HG03520 (cell line): Measurements from ENCODE around the gene RERE.
"Not testable (repeated sequence)": the region's sequence is repeated elsewhere in the genome, so short reads cannot be mapped to it uniquely, and the experiment has no call there.

Source experiments
- ATAC-seq: cut with Tn5 transposase; IDR thresholded peaks from one replicate; pipeline ENCODE4 v1.9.1; 2021; ENCODE audit warnings: mild to moderate bottlenecking, moderate library complexity; ENCODE audit not compliant: unreplicated experiment

Gene RERE

GRCh38 chr1:8464377-8464776, 353.1 kb downstream of the RERE start:
- no peak for ATAC-seq

DNA sequence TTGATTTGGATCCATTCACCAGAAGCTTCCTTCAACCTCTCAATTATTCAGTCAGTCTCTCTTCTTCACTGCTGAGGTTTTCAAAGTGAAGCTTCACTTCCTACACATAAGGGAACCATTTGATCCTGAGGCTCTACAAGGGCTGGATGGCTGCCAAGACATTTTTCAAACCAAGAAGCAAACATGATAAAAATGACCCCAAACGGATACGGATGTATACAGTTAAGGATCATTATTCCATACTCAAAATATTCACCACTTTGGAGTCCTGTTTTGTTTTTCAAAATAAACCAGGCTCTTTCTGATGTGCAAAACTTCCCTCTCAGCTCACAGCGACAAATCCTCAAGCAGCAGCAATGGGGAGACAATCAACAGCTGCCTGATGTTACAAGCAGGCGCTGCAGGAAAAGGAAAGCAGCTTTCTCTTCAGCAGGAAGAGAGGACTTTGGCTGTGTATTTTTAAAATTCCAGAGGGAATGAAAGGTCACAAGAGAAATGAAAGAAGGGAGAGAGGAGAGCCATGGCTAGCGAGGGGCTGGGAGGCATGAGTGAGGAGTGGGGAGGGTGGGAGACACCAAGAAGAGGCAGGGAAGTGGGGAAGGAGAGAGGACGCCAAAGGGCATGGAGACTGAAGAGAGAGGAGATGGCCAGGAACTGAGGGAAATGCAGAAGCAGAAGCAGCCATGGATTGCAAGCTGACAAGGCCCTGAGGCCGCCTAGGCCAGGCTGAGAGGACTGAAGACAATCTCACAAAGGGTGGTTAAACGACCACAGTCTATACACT, 354.1 kb downstream of the RERE start:
- ATAC-seq: no peak

DNA sequence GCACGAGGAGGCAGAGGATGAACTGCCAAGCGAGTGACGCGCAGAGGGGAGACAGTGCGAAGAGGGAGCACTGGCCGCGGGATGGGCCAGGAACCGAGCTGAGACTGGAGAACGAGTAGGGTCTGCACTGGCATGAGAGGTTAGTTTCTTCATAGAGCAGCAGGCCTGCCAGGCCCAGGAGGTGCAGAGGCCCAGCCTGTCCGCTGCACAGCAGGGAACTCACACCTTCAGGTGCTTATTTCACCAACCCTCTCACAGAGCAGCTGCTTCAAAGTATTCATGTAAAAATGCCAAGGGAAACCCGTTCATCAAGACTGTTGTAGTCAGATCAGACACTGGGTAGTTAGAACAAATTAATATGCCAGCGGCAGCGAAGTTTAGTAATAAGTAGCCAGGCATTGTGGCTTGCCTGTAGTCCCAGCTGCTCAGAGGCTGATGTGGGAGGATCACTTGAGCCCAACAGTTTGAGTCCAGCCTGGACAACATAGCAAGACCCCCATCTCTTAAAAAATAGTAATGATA, 355.0 kb downstream of the RERE start:
- ATAC-seq: no peak

DNA sequence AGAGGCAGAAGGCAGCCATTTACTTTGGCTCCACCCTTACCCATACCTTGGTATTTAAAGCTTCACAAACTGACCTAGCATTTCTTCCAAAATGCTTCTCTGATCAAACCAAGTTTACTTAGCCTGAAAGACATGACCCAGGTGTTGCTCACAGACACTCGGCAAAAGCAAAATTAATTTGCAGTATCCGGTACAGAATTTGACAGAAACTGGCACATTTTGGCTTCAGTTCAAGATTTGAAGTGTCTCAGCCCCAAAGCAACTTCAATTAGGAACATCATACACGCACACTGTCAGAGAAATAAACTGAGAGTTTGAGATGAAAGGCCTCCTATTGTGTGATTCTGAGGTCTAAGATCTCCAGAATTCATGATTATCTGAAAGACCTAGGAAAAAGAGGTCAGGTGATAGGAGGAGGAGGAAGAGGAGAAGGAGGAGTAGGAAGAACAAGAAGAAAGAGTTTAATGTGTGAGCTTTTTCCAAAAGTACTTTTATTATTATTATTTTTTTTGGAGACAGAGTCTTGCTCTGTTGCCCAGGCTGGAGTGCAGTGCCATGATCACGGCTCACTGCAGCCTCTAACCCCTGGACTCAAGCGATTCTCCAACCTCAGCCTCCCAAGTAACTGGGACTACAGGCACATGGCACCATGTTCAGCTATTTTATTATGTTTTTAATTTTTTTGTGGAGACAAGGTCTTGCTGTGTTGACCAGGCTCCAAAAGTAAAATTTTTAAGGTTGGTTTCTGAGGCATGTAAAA, 355.9 kb downstream of the RERE start:
- ATAC-seq: no peak

DNA sequence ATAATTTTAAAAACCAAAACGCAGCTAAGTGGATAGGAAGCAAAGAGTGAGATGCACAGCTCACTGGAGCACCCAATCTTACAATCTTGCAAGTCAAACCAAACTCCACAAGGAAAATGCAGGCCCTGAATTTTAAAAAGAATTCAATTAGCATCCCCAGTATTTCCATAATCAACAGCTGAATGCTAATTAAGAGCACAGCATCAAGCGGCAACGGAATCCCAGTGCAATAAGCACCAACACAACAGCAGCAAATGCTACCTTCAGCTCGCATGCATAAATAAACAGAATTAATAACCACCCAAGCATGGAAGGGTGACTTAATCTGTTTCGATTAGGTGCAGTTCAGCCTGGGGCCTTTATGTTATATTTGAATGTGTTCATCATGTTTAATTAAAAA, 356.7 kb downstream of the RERE start:
- ATAC-seq: no peak

DNA sequence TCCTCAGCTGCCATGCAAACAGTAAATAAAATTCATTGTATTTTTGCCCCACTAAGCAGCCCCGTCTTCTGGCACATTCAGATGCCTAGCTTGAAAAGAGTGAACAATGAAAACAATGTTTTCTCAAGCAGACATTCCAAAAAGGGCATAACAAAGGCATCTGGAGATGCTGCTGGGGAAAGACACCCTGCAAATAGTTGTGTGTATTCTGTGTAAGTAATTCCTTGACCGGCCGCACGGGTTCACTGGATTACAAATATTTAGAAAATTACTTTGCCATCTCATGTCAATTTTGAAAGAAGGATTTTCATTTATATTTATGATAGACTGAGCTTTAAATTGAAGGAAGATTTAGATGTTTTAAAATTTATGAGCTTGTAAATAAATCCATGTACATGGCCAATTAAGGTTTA, 357.3 kb downstream of the RERE start:
- ATAC-seq: no peak

DNA sequence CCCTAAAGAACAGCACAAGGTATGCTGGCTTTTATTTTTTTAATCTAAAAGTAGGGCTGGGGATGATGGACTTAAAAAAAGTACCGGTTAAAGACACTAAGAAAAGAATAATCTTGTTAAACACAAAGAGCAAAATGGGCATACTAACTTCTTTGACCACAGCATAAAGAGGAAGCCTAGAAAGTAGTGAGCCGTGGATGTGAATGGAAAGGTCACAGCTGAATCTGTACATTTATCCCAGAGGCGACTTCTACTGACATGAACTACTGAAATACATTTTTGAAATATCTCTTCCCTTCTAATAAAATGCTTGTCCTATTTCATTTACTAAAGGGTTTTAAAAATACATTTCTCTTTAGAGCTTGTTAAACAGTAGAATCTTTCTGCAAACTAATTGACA, 358.8 kb downstream of the RERE start:
- ATAC-seq: no peak

DNA sequence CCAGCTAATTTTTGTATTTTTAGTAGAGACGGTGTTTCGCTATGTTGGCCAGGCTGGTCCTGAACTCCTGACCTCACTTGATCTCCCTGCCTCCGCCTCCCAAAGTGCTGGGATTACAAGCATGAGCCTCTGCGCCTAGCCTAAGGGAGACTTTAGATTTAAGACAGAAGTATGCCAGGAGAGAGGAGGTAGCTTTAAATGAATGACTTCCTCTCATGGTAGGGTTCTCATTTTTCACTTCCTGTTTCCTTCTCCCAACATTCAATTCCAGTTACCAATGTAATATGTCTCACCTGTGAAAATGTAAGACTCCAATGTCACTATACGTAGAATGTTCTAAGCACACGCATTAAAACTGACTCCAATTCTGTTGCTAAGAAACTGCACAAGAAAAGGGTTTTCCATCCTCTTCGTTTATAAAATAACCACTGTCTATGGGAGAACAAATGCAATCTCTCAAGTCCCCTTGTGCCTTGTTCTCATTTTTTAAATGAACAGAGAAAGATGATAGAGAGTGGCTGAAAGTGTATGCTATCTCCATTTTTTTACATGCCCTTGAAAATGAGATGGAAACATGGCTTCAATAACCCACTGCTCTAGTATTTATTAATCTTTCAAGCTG, 359.6 kb downstream of the RERE start:
- ATAC-seq: no peak

- ATAC-seq: no peak
Measured at GRCh38 chr1:8456991-8457390, 360.4 kb downstream of the RERE start.

GRCh38 chr1:8456308-8456912, 361.0 kb downstream of the RERE start:
- ATAC-seq: no peak

- no peak for ATAC-seq
Measured at GRCh38 chr1:8455700-8456307, 361.6 kb downstream of the RERE start.

GRCh38 chr1:8450312-8450711, 367.1 kb downstream of the RERE start:
- no peak for ATAC-seq

DNA sequence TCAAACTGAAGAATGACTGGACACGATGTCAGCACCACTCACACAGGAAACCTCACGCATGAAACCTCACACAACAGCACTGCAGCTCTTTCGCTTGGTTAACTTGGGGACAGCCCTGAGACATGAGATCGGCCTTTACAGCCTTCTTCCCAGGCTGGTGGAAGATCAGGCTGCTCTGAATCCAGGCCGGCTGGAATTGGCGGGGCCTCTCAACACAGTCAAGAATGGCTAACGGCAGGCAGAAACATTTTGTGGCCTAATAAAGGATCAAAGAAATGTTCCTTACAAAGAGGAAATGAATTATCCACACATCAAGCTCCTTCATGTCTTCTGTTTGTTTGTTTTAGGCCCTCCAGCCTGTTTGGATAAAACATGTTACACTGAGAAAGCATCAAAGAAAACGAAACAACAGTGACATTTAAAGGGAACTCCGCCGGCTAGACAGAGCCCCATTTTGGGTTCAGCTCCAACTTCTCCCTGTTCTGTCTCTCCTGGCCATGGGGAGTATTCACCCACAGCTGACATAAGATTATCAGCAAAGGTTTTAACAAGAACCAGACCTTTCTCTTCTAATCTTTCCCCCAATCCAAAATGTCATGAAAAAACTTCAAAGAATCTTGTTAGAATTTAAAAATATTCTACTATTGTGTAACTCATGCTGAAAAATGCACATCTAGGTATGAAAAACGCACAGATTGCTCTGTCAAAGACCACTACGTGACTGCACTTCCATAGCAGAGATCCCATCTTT, 368.4 kb downstream of the RERE start:
- no peak for ATAC-seq

DNA sequence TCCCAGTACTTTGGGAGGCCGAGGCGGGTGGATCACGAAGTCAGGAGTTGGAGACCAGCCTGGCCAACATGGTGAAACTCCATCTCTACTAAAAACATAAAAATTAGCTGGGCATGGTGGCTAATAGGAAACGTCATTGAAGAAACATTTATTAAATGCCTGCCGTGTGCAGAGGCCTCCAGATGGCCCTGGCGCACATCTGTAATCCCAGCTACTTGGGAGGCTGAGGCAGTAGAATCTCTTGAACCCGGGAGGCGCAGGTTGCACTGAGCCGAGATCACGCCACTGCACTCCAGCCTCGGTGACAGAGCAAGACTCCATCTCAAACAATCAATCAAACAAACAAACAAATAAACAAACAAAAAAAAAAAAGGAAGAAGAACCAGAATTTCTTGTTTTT, 368.9 kb downstream of the RERE start:
- ATAC-seq: not testable (repeated sequence)

DNA sequence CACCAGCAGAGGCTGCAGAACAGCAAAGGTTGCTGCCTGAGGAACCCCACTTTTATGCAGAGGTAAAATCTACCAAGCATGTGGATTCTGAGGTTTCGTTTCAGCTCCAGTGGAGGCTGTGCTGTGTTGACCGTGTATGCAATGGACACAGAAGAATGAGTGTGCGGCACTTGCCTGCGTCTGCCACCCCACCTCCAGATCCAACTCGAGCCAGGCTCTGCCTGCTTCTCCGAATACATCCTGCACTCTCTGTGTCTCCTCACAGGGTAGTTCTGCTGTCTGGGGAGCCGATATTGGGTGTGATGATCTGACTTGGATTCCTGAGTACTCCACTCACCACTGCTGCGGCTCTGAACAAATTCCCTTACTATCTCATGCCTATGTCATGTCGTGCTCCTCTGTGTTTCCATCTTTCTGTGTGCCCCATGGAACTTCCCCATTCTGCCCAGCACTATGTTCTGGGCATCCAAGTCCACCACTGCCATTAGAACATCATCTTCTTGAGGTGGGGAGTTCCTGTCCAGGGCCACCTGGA, 369.8 kb downstream of the RERE start:
- no peak for ATAC-seq

DNA sequence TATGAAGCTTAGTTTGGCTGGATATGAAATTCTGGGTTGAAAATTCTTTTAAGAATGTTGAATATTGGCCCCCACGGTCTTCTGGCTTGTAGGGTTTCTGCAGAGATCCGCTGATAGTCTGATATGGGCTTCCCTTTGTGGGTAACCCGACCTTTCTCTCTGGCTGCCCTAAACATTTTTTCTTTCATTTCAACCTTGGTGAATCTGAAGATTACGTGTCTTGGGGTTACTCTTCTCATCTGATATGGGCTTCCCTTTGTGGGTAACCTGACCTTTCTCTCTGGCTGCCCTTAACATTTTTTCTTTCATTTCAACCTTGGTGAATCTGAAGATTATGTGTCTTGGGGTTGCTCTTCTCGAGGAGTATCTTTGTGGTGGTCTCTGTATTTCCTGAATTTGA, 371.3 kb downstream of the RERE start:
- ATAC-seq: not testable (repeated sequence)

DNA sequence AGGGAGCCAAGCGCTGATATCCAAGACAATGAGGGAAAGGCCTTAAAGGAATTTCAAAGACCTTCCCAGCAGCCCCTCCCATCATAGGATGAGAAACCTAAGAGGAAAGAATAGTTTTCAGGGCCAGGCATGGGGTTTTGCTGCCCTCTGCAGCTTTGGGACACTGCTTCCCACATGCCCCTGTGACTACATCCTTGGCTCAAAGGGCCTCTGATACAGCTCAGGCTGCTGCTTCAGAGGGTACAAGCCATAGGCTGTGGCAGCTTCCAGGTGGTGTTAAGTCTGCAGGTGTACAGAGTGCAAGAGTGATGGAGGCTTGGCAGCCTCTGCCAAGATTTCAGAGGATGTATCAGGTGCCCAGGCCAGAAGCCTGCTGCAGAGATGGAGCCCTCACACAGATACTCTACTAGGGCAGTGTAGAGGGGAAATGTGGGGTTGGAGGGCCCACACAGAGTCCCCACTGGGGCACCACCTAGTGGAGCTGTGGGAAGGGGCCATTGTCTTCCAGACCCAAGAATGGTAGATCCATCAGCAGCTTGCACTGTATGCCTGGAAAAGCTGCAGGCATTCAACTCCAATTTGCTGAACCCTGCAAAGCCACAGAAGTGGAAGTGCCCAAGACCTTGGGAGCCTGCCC, 373.8 kb downstream of the RERE start:
- no peak for ATAC-seq

DNA sequence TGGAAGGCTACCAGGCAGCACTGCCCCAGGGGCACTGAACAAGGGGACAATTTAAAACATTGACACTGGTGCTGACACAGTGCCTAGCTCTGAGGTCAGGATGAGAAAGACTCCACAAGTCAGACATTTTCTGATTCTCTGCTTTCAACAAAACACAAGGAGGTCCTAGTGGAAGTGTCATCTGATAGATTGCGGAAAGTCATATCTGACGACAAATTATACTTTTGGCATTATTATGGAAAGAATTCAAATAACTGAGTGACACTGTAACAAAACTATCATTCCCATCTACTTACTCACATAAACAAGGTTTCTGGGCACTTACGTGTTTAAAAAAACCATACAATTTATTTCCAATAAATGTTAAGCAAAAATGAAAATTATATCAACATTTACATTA, 376.0 kb downstream of the RERE start:
- no peak for ATAC-seq

GRCh38 chr1:8439015-8439702, 378.3 kb downstream of the RERE start:
- no peak for ATAC-seq
